Kidney (tissue), 14 donors: Measurements from ENCODE around the gene GFOD1. TPM values are rescaled to one million over a fixed set of nuclear protein-coding genes. Genes with fewer than 3 reads are reported as not detected.
"Not testable (repeated sequence)": the region's sequence is repeated elsewhere in the genome, so short reads cannot be mapped to it uniquely, and the experiment has no call there.

Experiments used
- DNase-seq, 5 donors: peaks; one replicate each; pipeline ENCODE4 v3.0.0-alpha.2; 2013 to 2020
- FAIRE-seq: peaks from 2 replicates; lab custom pipeline; 2012; peaks lifted over from hg19 to GRCh38; lab: Jason Lieb, UNC
- H3K27ac ChIP-seq, 2 donors: one replicate each; pipeline ENCODE4 v1.7.0; 2013; ENCODE audit warnings: low read depth in 2 of 2, low read length in 2 of 2, inconsistent platforms in 1 of 2
- H3K27me3 ChIP-seq: one replicate; pipeline ENCODE4 v1.7.1; 2013; ENCODE audit warnings: low read length, inconsistent platforms; ENCODE audit not compliant: control insufficient read depth, insufficient read depth
- H3K36me3 ChIP-seq, 3 donors: one replicate each; pipeline versions ENCODE4 v1.7.0 to v1.7.1; 2013; ENCODE audit warnings: low read length in 3 of 3, control low read depth in 1 of 3, inconsistent platforms in 1 of 3; ENCODE audit not compliant: insufficient read depth in 3 of 3, control insufficient read depth in 2 of 3
- H3K4me1 ChIP-seq, 3 donors: one replicate each; pipeline versions ENCODE4 v1.7.0 to v1.7.1; 2013; ENCODE audit warnings: low read length in 3 of 3, inconsistent platforms in 1 of 3, low read depth in 1 of 3; ENCODE audit not compliant: control insufficient read depth in 2 of 3, insufficient read depth in 2 of 3
- H3K4me3 ChIP-seq, 3 donors: one replicate each; pipeline versions ENCODE4 v1.7.0 to v1.8.1; 2013; ENCODE audit warnings: low read length in 3 of 3, control low read depth in 1 of 3, inconsistent platforms in 1 of 3
- H3K9ac ChIP-seq, 3 donors: one replicate each; pipeline versions ENCODE4 v1.7.0 to v1.7.1; 2013; ENCODE audit warnings: low read length in 3 of 3, control low read depth in 1 of 3, inconsistent platforms in 1 of 3
- H3K9me3 ChIP-seq, 3 donors: one replicate each; pipeline versions ENCODE4 v1.7.0 to v1.7.1; 2013; ENCODE audit warnings: low read length in 3 of 3, control low read depth in 1 of 3, inconsistent platforms in 1 of 3; ENCODE audit not compliant: control insufficient read depth in 2 of 3, insufficient read depth in 1 of 3
- intact Hi-C: fragments of 100-400 bp; cut with DNase I; formaldehyde crosslinking; loops from one replicate; pipeline ENCODE4 v1.11.1; 2022
- polyA plus RNA-seq: library from polyadenylated mRNA; stranded (reverse); fragments of 350-450 nt; fragmentation: Illumina TruSeq; extraction: RNeasy Lipid Tissue Mini Kit (QIAGEN cat#74804); gene quantifications from one replicate; pipeline ENCODE4 v1.2.3, GENCODE V29; 2014; ENCODE audit warnings: low read depth, low replicate concordance; ENCODE audit not compliant: insufficient read depth
- total RNA-seq: library from RNA; stranded (reverse); fragmentation: NEBNext Ultra II Directional; extraction: Animal tissue kit (Norgen Biotek cat#: 25700); gene quantifications from one replicate; pipeline ENCODE4 v1.2.1, GENCODE V29; 2021
- TF ChIP-seq, protein P1 (sequence below): IDR thresholded peaks from 3 replicates; pipeline ENCODE4 v1.5.1; 2012; ENCODE audit warnings: mild to moderate bottlenecking, moderate library complexity, borderline replicate concordance; ENCODE audit not compliant: insufficient read depth; ENCODE audit errors: extremely low read depth
- donor health status: control.
- donor health status: control.
- donor health status: control.
- donor health status: control.
- donor health status: control.
- donor health status: DM: yes; HTN: yes; CAD: no.
- donor health status: Normal renal cell carcinoma (clear cell type).

The GFOD1 gene
- total and polyA plus RNA-seq, 2 donors from 2014 or later: 2.1 to 14.6 TPM

DNA sequence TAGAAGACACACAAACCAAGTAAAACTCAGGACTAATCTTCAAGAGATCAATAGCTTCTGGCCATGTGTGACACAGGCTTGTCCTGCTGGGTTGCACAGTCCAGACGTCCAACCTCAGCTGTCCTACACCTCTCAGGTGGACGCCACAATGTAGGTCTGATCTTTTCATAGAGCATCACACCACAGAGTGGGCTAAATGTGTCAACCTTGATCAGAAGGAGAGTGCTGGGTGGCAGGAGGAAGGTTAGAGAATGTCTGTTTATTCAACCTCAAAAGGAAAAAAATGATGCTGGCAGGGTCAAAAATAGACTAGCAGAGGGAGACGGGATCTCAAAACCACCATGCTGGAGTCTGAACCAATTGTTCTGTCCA is 41.7 kb downstream of the GFOD1 start:
- TF ChIP-seq, protein P1, sequence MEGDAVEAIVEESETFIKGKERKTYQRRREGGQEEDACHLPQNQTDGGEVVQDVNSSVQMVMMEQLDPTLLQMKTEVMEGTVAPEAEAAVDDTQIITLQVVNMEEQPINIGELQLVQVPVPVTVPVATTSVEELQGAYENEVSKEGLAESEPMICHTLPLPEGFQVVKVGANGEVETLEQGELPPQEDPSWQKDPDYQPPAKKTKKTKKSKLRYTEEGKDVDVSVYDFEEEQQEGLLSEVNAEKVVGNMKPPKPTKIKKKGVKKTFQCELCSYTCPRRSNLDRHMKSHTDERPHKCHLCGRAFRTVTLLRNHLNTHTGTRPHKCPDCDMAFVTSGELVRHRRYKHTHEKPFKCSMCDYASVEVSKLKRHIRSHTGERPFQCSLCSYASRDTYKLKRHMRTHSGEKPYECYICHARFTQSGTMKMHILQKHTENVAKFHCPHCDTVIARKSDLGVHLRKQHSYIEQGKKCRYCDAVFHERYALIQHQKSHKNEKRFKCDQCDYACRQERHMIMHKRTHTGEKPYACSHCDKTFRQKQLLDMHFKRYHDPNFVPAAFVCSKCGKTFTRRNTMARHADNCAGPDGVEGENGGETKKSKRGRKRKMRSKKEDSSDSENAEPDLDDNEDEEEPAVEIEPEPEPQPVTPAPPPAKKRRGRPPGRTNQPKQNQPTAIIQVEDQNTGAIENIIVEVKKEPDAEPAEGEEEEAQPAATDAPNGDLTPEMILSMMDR: no peak
- peaks cover 0 to 5% (median 4%) of the 10 kb centered on the region in 3 donors for H3K4me1 ChIP-seq

GRCh38 chr6:13445005-13445743 is 42.2 kb downstream of the GFOD1 start:
- Histone ChIP-seq H3K27me3 (no peaks in the 10 kb centered on the region), H3K27ac (peak overlapping the region in 1 of 2 donors; percentile 62), H3K4me3 (no peak overlapping the region), H3K36me3 (no peaks in the 10 kb centered on the region), H3K4me1 (peaks cover 0 to 5% (median 4%) of the 10 kb centered on the region in 3 donors), H3K9me3 (no peaks in the 10 kb centered on the region), H3K9ac (no peak overlapping the region)
- intact Hi-C loops: no loop called here
- no peak for FAIRE-seq
- peak; percentile 78 to 88 (median 81) for DNase-seq
- TF ChIP-seq, protein P1: no peak

More for the DNA sequence above, 41.7 kb downstream of the GFOD1 start:
- no peak overlapping the region for H3K9ac ChIP-seq
- H3K27me3 ChIP-seq: no peaks in the 10 kb centered on the region
- H3K4me3 ChIP-seq: no peak overlapping the region
- intact Hi-C loops: no loop called here
- no peaks in the 10 kb centered on the region for H3K9me3 ChIP-seq
- FAIRE-seq: no peak
- no peak for DNase-seq
- H3K36me3 ChIP-seq: no peaks in the 10 kb centered on the region
- H3K27ac ChIP-seq: no peak overlapping the region

- Histone ChIP-seq H3K27me3 (no peaks in the 10 kb centered on the region), H3K36me3 (no peaks in the 10 kb centered on the region), H3K4me3 (no peak overlapping the region), H3K27ac (no peak overlapping the region), H3K9ac (no peak overlapping the region), H3K4me1 (peaks cover 0 to 5% (median 4%) of the 10 kb centered on the region in 3 donors), H3K9me3 (no peaks in the 10 kb centered on the region)
- TF ChIP-seq, protein P1: no peak
- DNase-seq: no peak
- intact Hi-C loops: no loop called here
- no peak for FAIRE-seq
Observed at GRCh38 chr6:13444604-13445003, 42.8 kb downstream of the GFOD1 start.

- H3K4me1 ChIP-seq, H3K36me3 ChIP-seq, H3K27me3 ChIP-seq, FAIRE-seq, H3K27ac ChIP-seq, H3K4me3 ChIP-seq, intact Hi-C loops, DNase-seq, H3K9ac ChIP-seq, H3K9me3 ChIP-seq: not testable (repeated sequence)
Observed at GRCh38 chr6:13443978-13444377, 43.4 kb downstream of the GFOD1 start.
